Naive thymus-derived CD4-positive, alpha-beta T cell (primary cell): ENCODE results near the gene CCT7. TPM values are rescaled to one million over a fixed set of nuclear protein-coding genes. Genes with fewer than 3 reads are reported as not detected.

Experiments used
- ATAC-seq: fragments of 150-1000 bp; cut with Tn5 transposase; 2 replicates; pipeline ENCODE4 v1.10.0; 2021; ENCODE audit warnings: mild to moderate bottlenecking, moderate library complexity
- CTCF ChIA-PET: fragments of 350-600 bp; sonication (Branson Sonifier 250); formaldehyde crosslinking; loops from one replicate; lab custom pipeline; 2021; ENCODE audit warnings: antibody characterized with exemption; lab: Charles Lee
- POLR2A ChIA-PET: fragments of 350-600 bp; sonication (Branson Sonifier 250); formaldehyde crosslinking; loops from one replicate; lab custom pipeline; 2021; ENCODE audit warnings: antibody characterized with exemption, inconsistent platforms; lab: Charles Lee
- DNase-seq, 9 donors: peaks; one replicate each; pipeline versions ENCODE4 v3.0.0 to v3.0.0-alpha.2; 2020 to 2022; ENCODE audit warnings: mixed read lengths in 1 of 9
- H3K27ac ChIP-seq: one replicate; pipeline ENCODE4 v1.7.0; 2013; ENCODE audit warnings: mild to moderate bottlenecking, low read depth, low read length, moderate library complexity
- H3K27me3 ChIP-seq, 2 donors: one replicate each; pipeline ENCODE4 v1.7.0; 2013; ENCODE audit warnings: low read length in 2 of 2, mild to moderate bottlenecking in 2 of 2, moderate library complexity in 2 of 2; ENCODE audit not compliant: control insufficient read depth in 2 of 2, insufficient read depth in 2 of 2
- H3K36me3 ChIP-seq, 3 experiments: 1 replicate in 2 of 3; 2 replicates in 1 of 3; pipeline ENCODE4 v1.7.0; 2013; ENCODE audit warnings: low read length in 3 of 3, mild to moderate bottlenecking in 3 of 3, moderate library complexity in 1 of 3; ENCODE audit not compliant: insufficient read depth in 3 of 3, control insufficient read depth in 2 of 3
- H3K4me1 ChIP-seq, 2 donors: one replicate each; pipeline ENCODE4 v1.7.0; 2013; ENCODE audit warnings: low read length in 2 of 2, mild to moderate bottlenecking in 2 of 2, moderate library complexity in 1 of 2; ENCODE audit not compliant: control insufficient read depth in 2 of 2, insufficient read depth in 2 of 2
- H3K4me3 ChIP-seq: 2 replicates; pipeline ENCODE4 v1.7.0; 2013; ENCODE audit warnings: mild to moderate bottlenecking, low read length
- H3K9me3 ChIP-seq, 3 experiments: 1 replicate in 2 of 3; 2 replicates in 1 of 3; pipeline ENCODE4 v1.7.0; 2013; ENCODE audit warnings: low read length in 3 of 3; ENCODE audit not compliant: control insufficient read depth in 2 of 3
- H3K27ac Mint-ChIP-seq, 9 donors: one replicate each; pipeline ENCODE4 v1.8.0; 2020 to 2022; ENCODE audit warnings: mixed read lengths in 9 of 9, mild to moderate bottlenecking in 8 of 9, moderate library complexity in 5 of 9, inconsistent platforms in 2 of 9
- H3K27me3 Mint-ChIP-seq, 5 donors: one replicate each; pipeline ENCODE4 v1.8.0; 2021 to 2022; ENCODE audit warnings: mixed read lengths in 5 of 5, mild to moderate bottlenecking in 1 of 5
- H3K36me3 Mint-ChIP-seq, 5 donors: one replicate each; pipeline ENCODE4 v1.8.0; 2020 to 2022; ENCODE audit warnings: mixed read lengths in 5 of 5, mild to moderate bottlenecking in 3 of 5, inconsistent platforms in 1 of 5
- H3K4me1 Mint-ChIP-seq, 7 donors: one replicate each; pipeline ENCODE4 v1.8.0; 2020 to 2022; ENCODE audit warnings: mixed read lengths in 7 of 7, mild to moderate bottlenecking in 3 of 7, inconsistent platforms in 1 of 7
- H3K4me3 Mint-ChIP-seq, 10 donors: one replicate each; pipeline ENCODE4 v1.8.0; 2020 to 2022; ENCODE audit warnings: mild to moderate bottlenecking in 10 of 10, mixed read lengths in 10 of 10, moderate library complexity in 6 of 10, inconsistent platforms in 2 of 10
- H3K9me3 Mint-ChIP-seq, 11 donors: one replicate each; pipeline ENCODE4 v1.8.0; 2020 to 2022; ENCODE audit warnings: mixed read lengths in 11 of 11, mild to moderate bottlenecking in 4 of 11, inconsistent platforms in 1 of 11, moderate library complexity in 1 of 11
- intact Hi-C, 2 donors: fragments of 100-400 bp; cut with micrococcal nuclease; formaldehyde crosslinking; loops; one replicate each; pipeline ENCODE4 v1.15.1; 2023
- polyA plus RNA-seq, 2 donors: library from polyadenylated mRNA; unstranded; fragments of 300-500 nt; fragmentation: Illumina TruSeq; gene quantifications; one replicate each; pipeline ENCODE4 v1.2.3, GENCODE V29; 2021
- total RNA-seq, 6 experiments: library from RNA in 5 of 6; stranded (reverse) in 5 of 6; gene quantifications; 1 replicate in 5 of 6; 2 replicates in 1 of 6; pipeline ENCODE4 v1.2.3 and lab custom pipeline; 2021 to 2026

CCT7 gene
- total and polyA plus RNA-seq, 7 experiments from 2014 or later: 118 to 322 (median 185) TPM

GRCh38 chr2:73212098-73212447, 22.0 kb upstream of the CCT7 start:
- Histone ChIP-seq H3K4me1 (peaks cover 14 to 18% of the 10 kb centered on the region in 2 donors), H3K36me3 (peaks cover 0 to 4% (median 0%) of the 10 kb centered on the region in 3 experiments), H3K27me3 (no peaks in the 10 kb centered on the region), H3K27ac (no peak overlapping the region), H3K9me3 (no peaks in the 10 kb centered on the region), H3K4me3 (no peak overlapping the region)
- ChIA-PET POLR2A (interaction anchor here (1.9 to 2.9 kb wide), 3 partner anchors 22 to 141 kb away, joined by 5 to 34 read pairs (median 7); partner anchors contain the start of genes CCT7, PRADC1, RAB11FIP5 and SFXN5), CTCF (interaction anchor here (0.7 to 3.7 kb wide), 15 partner anchors 9 to 225 kb away, joined by 3 to 25 read pairs (median 4); no protein-coding TSS in a partner anchor)
- Mint-ChIP-seq H3K27me3 (peaks cover 6 to 10% (median 9%) of the 10 kb centered on the region in 5 donors), H3K4me1 (peaks cover 16 to 41% (median 36%) of the 10 kb centered on the region in 7 donors), H3K9me3 (no peaks in the 10 kb centered on the region), H3K4me3 (peak overlapping the region in 1 of 10 donors; percentile 97), H3K36me3 (peaks cover 0 to 1% (median 0%) of the 10 kb centered on the region in 5 donors), H3K27ac (no peak overlapping the region)
- no peak for DNase-seq
- intact Hi-C loops: loop anchor here (1.0 to 5.0 kb wide), 6 partner anchors 35 to 1745 kb away; partner anchors contain the start of gene POLE4 (in 1 of the 2)
- ATAC-seq: no peak

DNA sequence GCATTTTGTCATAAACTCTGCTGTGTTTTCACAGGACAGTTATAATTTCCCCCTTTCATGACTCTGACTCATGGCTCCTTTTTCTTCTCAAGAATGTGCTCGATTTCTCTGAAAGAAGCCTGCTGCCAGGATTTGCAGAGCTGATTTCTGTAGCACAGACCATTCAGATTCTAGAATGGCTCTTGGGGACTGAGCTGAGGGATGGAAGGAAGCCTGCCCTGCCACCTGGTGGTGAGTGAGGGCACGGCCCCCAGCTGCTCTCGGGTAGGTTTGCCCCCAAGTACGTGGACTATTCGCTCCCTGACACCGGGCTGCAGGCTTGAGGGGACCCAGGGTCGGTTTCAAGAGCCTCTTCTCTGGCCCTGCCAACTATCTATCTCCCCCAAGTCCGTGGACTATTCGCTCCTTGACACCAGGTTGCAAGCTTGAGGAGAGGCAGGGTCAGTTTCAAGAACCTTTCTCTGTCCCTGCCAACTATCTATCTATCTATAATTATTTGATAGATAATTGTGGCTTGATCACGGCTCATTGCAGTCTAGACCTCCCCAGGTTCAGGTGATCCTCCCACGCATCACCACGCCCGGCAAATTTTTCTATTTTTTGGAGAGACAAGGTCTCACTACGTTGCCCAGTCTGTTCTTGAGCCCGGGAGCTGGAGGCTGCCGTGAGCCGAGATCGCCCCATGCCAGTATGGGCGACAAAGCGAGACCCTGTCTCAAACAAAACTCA, 21.5 kb upstream of the CCT7 start:
- no peak overlapping the region for H3K27ac ChIP-seq
- intact Hi-C loops: loop anchor here (1.0 to 5.0 kb wide), 6 partner anchors 35 to 1745 kb away; partner anchors contain the start of gene POLE4 (in 1 of the 2)
- peaks cover 14 to 18% of the 10 kb centered on the region in 2 donors for H3K4me1 ChIP-seq
- H3K36me3 ChIP-seq: peaks cover 0 to 4% (median 0%) of the 10 kb centered on the region in 3 experiments
- peaks cover 16 to 44% (median 36%) of the 10 kb centered on the region in 7 donors for H3K4me1 Mint-ChIP-seq
- H3K36me3 Mint-ChIP-seq: peaks cover 0 to 1% (median 0%) of the 10 kb centered on the region in 5 donors
- peak; percentile 48 to 71 (median 64) for DNase-seq
- H3K27me3 Mint-ChIP-seq: peaks cover 4 to 8% (median 7%) of the 10 kb centered on the region in 5 donors
- no peaks in the 10 kb centered on the region for H3K27me3 ChIP-seq
- peak; percentile 76 for ATAC-seq
- ChIA-PET POLR2A (interaction anchor here (0.6 to 2.9 kb wide), 4 partner anchors 10 to 141 kb away, joined by 3 to 34 read pairs (median 6); partner anchors contain the start of genes CCT7, NOTO, PRADC1 and RAB11FIP5), CTCF (interaction anchor here (0.6 to 3.7 kb wide), 21 partner anchors 8 to 1820 kb away, joined by 3 to 25 read pairs (median 3); partner anchors contain the start of genes NOTO and PRADC1)
- no peaks in the 10 kb centered on the region for H3K9me3 Mint-ChIP-seq
- peak overlapping the region in 6 of 9 donors; percentile 40 to 98 (median 91) for H3K27ac Mint-ChIP-seq
- H3K4me3 Mint-ChIP-seq: peak overlapping the region in 8 of 10 donors; percentile 15 to 97 (median 62)
- H3K4me3 ChIP-seq: no peak overlapping the region
- no peaks in the 10 kb centered on the region for H3K9me3 ChIP-seq

GRCh38 chr2:73214120-73215035, 19.7 kb upstream of the CCT7 start, which contains the start of gene SMYD5:
TSS of gene SMYD5 (plus strand) at chr2:73214245. CDS start at chr2:73214267, 22 bp downstream.
- H3K27ac ChIP-seq: peak within 1 kb of the TSS; percentile 74
- H3K4me1 ChIP-seq: peaks cover 14 to 18% of the 10 kb centered on the region in 2 donors
- CTCF ChIA-PET: interaction anchor here (1.2 to 1.7 kb wide), 4 partner anchors 10 to 76 kb away, joined by 4 to 5 read pairs (median 5); no protein-coding TSS in a partner anchor
- no peaks in the 10 kb centered on the region for H3K9me3 ChIP-seq
- Mint-ChIP-seq H3K9me3 (no peaks in the 10 kb centered on the region), H3K4me1 (peaks cover 16 to 44% (median 37%) of the 10 kb centered on the region in 7 donors), H3K36me3 (peaks cover 0 to 5% (median 0%) of the 10 kb centered on the region in 5 donors), H3K4me3 (peak within 1 kb of the TSS; percentile 79 to 99 (median 94)), H3K27ac (peak within 1 kb of the TSS; percentile 86 to 98 (median 96)), H3K27me3 (peaks cover 0 to 3% (median 0%) of the 10 kb centered on the region in 5 donors)
- ATAC-seq (peak; percentile 98), DNase-seq (peak; percentile 83 to 93 (median 91))
- POLR2A ChIA-PET: interaction anchor here (0.5 to 2.9 kb wide), 6 partner anchors 15 to 1996 kb away, joined by 3 to 34 read pairs (median 4); partner anchors contain the start of genes CCT7, PRADC1 and RAB11FIP5
- H3K4me3 ChIP-seq: peak within 1 kb of the TSS; percentile 73
- H3K27me3 ChIP-seq: no peaks in the 10 kb centered on the region
- intact Hi-C loops: loop anchor here (1.0 to 5.0 kb wide), 11 partner anchors 19 to 1987 kb away; partner anchors contain the start of genes ALMS1 (in 2 of the 2), SFXN5 (in 2 of the 2), CCT7 (in 1 of the 2) and PAIP2B (in 1 of the 2)
- peaks cover 0 to 21% (median 3%) of the 10 kb centered on the region in 3 experiments for H3K36me3 ChIP-seq

- intact Hi-C loops: loop anchor here in 1 of 2 donors (2.0 kb wide), 1 partner anchor 76 kb away; no protein-coding TSS in a partner anchor
- CTCF ChIA-PET: interaction anchor here (1.2 to 1.7 kb wide), 3 partner anchors 10 to 75 kb away, joined by 5 read pairs; no protein-coding TSS in a partner anchor
- Histone ChIP-seq H3K4me1 (peaks cover 14 to 18% of the 10 kb centered on the region in 2 donors), H3K36me3 (peaks cover 0 to 30% (median 3%) of the 10 kb centered on the region in 3 experiments), H3K9me3 (no peaks in the 10 kb centered on the region), H3K27ac (no peak overlapping the region), H3K27me3 (no peaks in the 10 kb centered on the region), H3K4me3 (no peak overlapping the region)
- ATAC-seq: no peak
- Mint-ChIP-seq H3K4me1 (peaks cover 16 to 44% (median 37%) of the 10 kb centered on the region in 7 donors), H3K27me3 (no peaks in the 10 kb centered on the region), H3K4me3 (peak overlapping the region; percentile 79 to 99 (median 94)), H3K9me3 (no peaks in the 10 kb centered on the region), H3K27ac (peak overlapping the region; percentile 25 to 98 (median 91)), H3K36me3 (peaks cover 0 to 5% (median 0%) of the 10 kb centered on the region in 5 donors)
- DNase-seq: no peak
- POLR2A ChIA-PET: interaction anchor here (0.5 to 1.1 kb wide), 5 partner anchors 14 to 1997 kb away, joined by 3 to 5 read pairs (median 3); partner anchors contain the start of genes CCT7 and PRADC1
These were observed 18.9 kb upstream of the CCT7 start for GRCh38 chr2:73215254-73215653.

DNA sequence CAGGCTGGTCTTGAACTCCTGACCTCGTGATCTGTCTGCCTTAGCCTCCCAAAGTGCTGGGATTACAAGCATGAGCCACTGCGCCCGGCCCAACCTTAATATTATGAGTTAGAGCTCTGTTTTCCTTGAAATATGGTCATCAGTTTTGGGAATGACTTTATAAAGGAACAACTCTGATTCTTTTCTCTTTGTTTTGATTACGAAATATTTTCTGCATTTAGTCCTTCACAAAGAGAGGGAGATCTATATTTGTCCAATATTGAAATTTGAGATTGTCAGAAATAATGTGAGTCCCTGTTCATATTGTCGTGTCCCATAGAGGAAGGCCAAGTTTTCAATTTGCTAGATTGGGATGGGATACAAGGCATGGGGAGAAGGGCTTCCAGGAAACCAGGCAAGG, 16.9 kb upstream of the CCT7 start:
- H3K4me1 Mint-ChIP-seq: peaks cover 16 to 44% (median 36%) of the 10 kb centered on the region in 7 donors
- no peaks in the 10 kb centered on the region for H3K9me3 Mint-ChIP-seq
- no peak overlapping the region for H3K4me3 ChIP-seq
- intact Hi-C loops: no loop called here
- H3K9me3 ChIP-seq: no peaks in the 10 kb centered on the region
- no peaks in the 10 kb centered on the region for H3K27me3 Mint-ChIP-seq
- H3K4me3 Mint-ChIP-seq: no peak overlapping the region
- ChIA-PET CTCF (no interaction called here), POLR2A (interaction anchor here (4.9 kb wide), 1 partner anchor 17 kb away, joined by 24 read pairs; the partner anchor contains the start of genes CCT7 and PRADC1)
- H3K36me3 Mint-ChIP-seq: peaks cover 1 to 21% (median 4%) of the 10 kb centered on the region in 5 donors
- DNase-seq: no peak
- no peak for ATAC-seq
- H3K36me3 ChIP-seq: peaks cover 0 to 49% (median 15%) of the 10 kb centered on the region in 3 experiments
- H3K27ac Mint-ChIP-seq: peak overlapping the region in 2 of 9 donors; percentile 17 to 32
- H3K27me3 ChIP-seq: no peaks in the 10 kb centered on the region
- peaks cover 14 to 18% of the 10 kb centered on the region in 2 donors for H3K4me1 ChIP-seq
- H3K27ac ChIP-seq: no peak overlapping the region
